Liver (tissue), 9 donors: ENCODE data around the gene SARDH. TPM values are rescaled to one million over a fixed set of nuclear protein-coding genes. Genes with fewer than 3 reads are reported as not detected.

Experiments
- DNase-seq: peaks from one replicate; pipeline ENCODE4 v3.0.0-alpha.2; 2017; ENCODE audit warnings: low spot score
- H3K27ac ChIP-seq, 2 donors: one replicate each; pipeline ENCODE4 v1.7.0; 2013; ENCODE audit warnings: inconsistent platforms in 2 of 2, low read length in 2 of 2, control low read depth in 1 of 2, low read depth in 1 of 2, mild to moderate bottlenecking in 1 of 2
- H3K27me3 ChIP-seq, 4 donors: one replicate each; pipeline versions ENCODE4 v1.6.1 to v1.7.0; 2013; ENCODE audit warnings: low read length in 3 of 4, inconsistent platforms in 1 of 4, mild to moderate bottlenecking in 1 of 4, moderate library complexity in 1 of 4; ENCODE audit not compliant: control insufficient read depth in 4 of 4, insufficient read depth in 4 of 4
- H3K36me3 ChIP-seq, 4 donors: one replicate each; pipeline versions ENCODE4 v1.6.1 to v1.7.0; 2013; ENCODE audit warnings: low read length in 3 of 4, mild to moderate bottlenecking in 3 of 4, low read depth in 1 of 4, moderate library complexity in 1 of 4; ENCODE audit not compliant: control insufficient read depth in 4 of 4, insufficient read depth in 3 of 4
- H3K4me1 ChIP-seq, 4 donors: one replicate each; pipeline versions ENCODE4 v1.6.1 to v1.7.0; 2013; ENCODE audit warnings: low read length in 3 of 4, mild to moderate bottlenecking in 3 of 4, moderate library complexity in 1 of 4; ENCODE audit not compliant: control insufficient read depth in 4 of 4, insufficient read depth in 4 of 4
- H3K4me3 ChIP-seq, 3 donors: one replicate each; pipeline versions ENCODE4 v1.6.1 to v1.7.0; 2013; ENCODE audit warnings: low read length in 3 of 3, control low read depth in 1 of 3, low read depth in 1 of 3, mild to moderate bottlenecking in 1 of 3
- H3K9ac ChIP-seq, 2 donors: one replicate each; pipeline ENCODE4 v1.7.0; 2013; ENCODE audit warnings: low read length in 2 of 2, mild to moderate bottlenecking in 2 of 2, moderate library complexity in 2 of 2, control low read depth in 1 of 2, low read depth in 1 of 2
- H3K9me3 ChIP-seq, 4 donors: one replicate each; pipeline versions ENCODE4 v1.6.1 to v1.7.0; 2013; ENCODE audit warnings: low read length in 3 of 4; ENCODE audit not compliant: control insufficient read depth in 4 of 4
- FOXA1 ChIP-seq: IDR thresholded peaks from 2 replicates; pipeline ENCODE4 v1.6.1; 2016; ENCODE audit warnings: antibody characterized with exemption
- FOXA2 ChIP-seq: IDR thresholded peaks from 2 replicates; pipeline ENCODE4 v1.6.1; 2016; ENCODE audit warnings: antibody characterized with exemption
- GABPA ChIP-seq, 2 donors: IDR thresholded peaks in 1 of 2; conservative IDR thresholded peaks in 1 of 2; 2 replicates each; pipeline ENCODE4 v1.6.1; 2016; ENCODE audit warnings: antibody characterized with exemption in 2 of 2, mild to moderate bottlenecking in 1 of 2, moderate library complexity in 1 of 2
- HNF4A ChIP-seq, 2 donors: conservative IDR thresholded peaks; 2 replicates each; pipeline ENCODE4 v1.6.1; 2016; ENCODE audit warnings: antibody characterized with exemption in 2 of 2, mild to moderate bottlenecking in 2 of 2
- HNF4G ChIP-seq: IDR thresholded peaks from 2 replicates; pipeline ENCODE4 v1.6.1; 2016; ENCODE audit warnings: antibody characterized with exemption
- JUND ChIP-seq, 2 donors: IDR thresholded peaks; 2 replicates each; pipeline ENCODE4 v1.6.1; 2016; ENCODE audit warnings: antibody characterized with exemption in 2 of 2
- NR2F2 ChIP-seq: IDR thresholded peaks from 2 replicates; pipeline ENCODE4 v1.6.1; 2016; ENCODE audit warnings: antibody characterized with exemption
- RAD21 ChIP-seq, 2 donors: IDR thresholded peaks; 2 replicates each; pipeline ENCODE4 v1.6.1; 2016; ENCODE audit warnings: antibody characterized with exemption in 2 of 2, mild to moderate bottlenecking in 2 of 2
- RXRA ChIP-seq, 2 donors: IDR thresholded peaks; 2 replicates each; pipeline ENCODE4 v1.6.1; 2017 to 2018; ENCODE audit warnings: antibody characterized with exemption in 2 of 2, mild to moderate bottlenecking in 1 of 2
- SP1 ChIP-seq: IDR thresholded peaks from 2 replicates; pipeline ENCODE4 v1.6.1; 2018; ENCODE audit warnings: antibody characterized with exemption, mild to moderate bottlenecking
- WGBS: extraction: QIAGEN DNeasy Blood & Tissue Kit; methylation state at CpG from one replicate; pipeline ENCODE4 v1.1.7; 2013; 5-methylcytosine and 5-hydroxymethylcytosine counted together
- polyA plus RNA-seq, 2 donors: library from polyadenylated mRNA; stranded (reverse) in 1 of 2; unstranded in 1 of 2; fragments of 200-250 nt in 1 of 2; fragments of >200 nt in 1 of 2; fragmentation: Nextera tagmentation in 1 of 2; extraction: Ambion mirVana in 1 of 2; gene quantifications; one replicate each; pipeline versions ENCODE4 v1.2.1 to v1.2.3, GENCODE V29; 2013 to 2015
- total RNA-seq, 2 donors: library from RNA; depleted of rRNA; stranded (reverse); fragments of >200 nt; gene quantifications; one replicate each; pipeline ENCODE4 v1.2.3, GENCODE V29; 2014
- TF ChIP-seq, protein P1 (sequence below): fragments of 150-350 bp; IDR thresholded peaks from 2 replicates; pipeline ENCODE4 v1.5.1; 2017; ENCODE audit warnings: improper control_type of control experiment, low read depth, low read length; ENCODE audit not compliant: missing input control
- TF ChIP-seq, protein P2 (sequence below): IDR thresholded peaks from 2 replicates; pipeline ENCODE4 v1.6.1; 2016; ENCODE audit warnings: antibody characterized with exemption
- TF ChIP-seq, protein P3 (sequence below): IDR thresholded peaks from 2 replicates; pipeline ENCODE4 v1.6.1; 2016; ENCODE audit warnings: antibody characterized with exemption, mild to moderate bottlenecking
- TF ChIP-seq, protein P4 (sequence below): IDR thresholded peaks from 2 replicates; pipeline ENCODE4 v1.6.1; 2016; ENCODE audit warnings: antibody characterized with exemption
- donor health status: healthy.
- donor health status: healthy.
- donor health status: healthy.
- donor health status: healthy.
- donor health status: healthy.

The SARDH gene
- total and polyA plus RNA-seq, 4 donors = 53.7 to 291 (median 63.4) TPM

DNA sequence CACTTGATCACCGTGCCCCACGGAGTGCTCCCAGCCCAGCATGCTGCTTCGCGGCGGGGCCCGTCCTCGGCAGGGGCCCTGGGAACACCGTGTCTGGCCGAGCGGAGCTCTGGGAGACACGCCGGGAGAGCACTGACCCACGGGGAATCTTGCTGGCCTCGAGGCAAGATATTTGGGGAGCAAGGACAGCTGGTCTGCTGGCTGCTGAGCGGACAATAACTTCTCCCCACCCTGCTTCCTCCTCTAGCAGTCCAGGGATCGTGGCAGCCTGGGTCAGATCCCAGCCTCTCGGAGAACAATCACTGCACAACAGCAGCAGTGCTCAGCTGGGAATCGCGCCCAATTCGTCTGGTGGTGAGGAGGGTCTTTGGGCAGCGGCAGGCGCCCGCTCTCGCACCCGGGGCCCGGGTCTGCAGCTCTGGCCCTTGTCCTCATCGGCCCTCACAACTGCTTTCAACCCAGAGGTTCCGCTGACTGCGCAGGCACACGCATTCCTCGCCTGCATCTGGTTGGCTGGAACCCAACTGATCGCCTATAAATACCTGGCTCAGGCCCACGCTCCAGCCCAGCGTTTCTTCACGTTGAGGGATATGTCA, 58.6 kb downstream of the SARDH start:
- Histone ChIP-seq H3K27ac (peak overlapping the region; percentile 61 to 68), H3K4me1 (peaks cover 0 to 6% (median 0%) of the 10 kb centered on the region in 4 donors), H3K27me3 (no peaks in the 10 kb centered on the region), H3K36me3 (peaks cover 5 to 25% (median 14%) of the 10 kb centered on the region in 4 donors), H3K9me3 (no peaks in the 10 kb centered on the region), H3K4me3 (no peak overlapping the region), H3K9ac (no peak overlapping the region)
- DNase-seq = no peak
- WGBS = 69% methylated on average over 35 of the region's 35 CpGs
- TF ChIP-seq RXRA (IDR thresholded peaks at IDR 0.05) (peak; percentile 49 to 58), HNF4A (conservative IDR thresholded peaks at IDR 0.05) (no peak), SP1 (peak; percentile 17), NR2F2 (peak; percentile 71)

DNA sequence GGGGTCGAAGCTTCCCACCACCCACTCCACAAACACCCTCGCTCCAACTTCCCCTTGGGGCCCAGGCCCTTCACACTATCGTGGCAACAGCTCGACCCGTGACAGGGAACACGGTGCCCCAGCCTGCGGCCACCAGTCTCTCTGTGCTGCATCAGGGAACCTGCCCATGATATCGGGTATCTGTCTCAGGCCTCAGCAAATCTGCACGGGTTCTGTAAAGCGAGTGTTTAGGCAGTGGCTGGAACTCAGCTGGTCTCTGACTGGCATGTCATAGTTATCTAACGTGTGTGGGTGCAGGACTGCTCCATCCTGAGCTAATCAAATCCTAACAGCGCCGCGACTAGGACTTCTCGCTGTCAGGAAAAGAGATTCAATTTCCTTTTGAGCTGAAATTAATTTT, 59.1 kb downstream of the SARDH start:
- Histone ChIP-seq H3K27me3 (no peaks in the 10 kb centered on the region), H3K36me3 (peaks cover 4 to 25% (median 14%) of the 10 kb centered on the region in 4 donors), H3K4me1 (peaks cover 0 to 6% (median 0%) of the 10 kb centered on the region in 4 donors), H3K27ac (peak overlapping the region; percentile 27 to 61), H3K9ac (no peak overlapping the region), H3K9me3 (no peaks in the 10 kb centered on the region), H3K4me3 (no peak overlapping the region)
- TF ChIP-seq, protein P1, sequence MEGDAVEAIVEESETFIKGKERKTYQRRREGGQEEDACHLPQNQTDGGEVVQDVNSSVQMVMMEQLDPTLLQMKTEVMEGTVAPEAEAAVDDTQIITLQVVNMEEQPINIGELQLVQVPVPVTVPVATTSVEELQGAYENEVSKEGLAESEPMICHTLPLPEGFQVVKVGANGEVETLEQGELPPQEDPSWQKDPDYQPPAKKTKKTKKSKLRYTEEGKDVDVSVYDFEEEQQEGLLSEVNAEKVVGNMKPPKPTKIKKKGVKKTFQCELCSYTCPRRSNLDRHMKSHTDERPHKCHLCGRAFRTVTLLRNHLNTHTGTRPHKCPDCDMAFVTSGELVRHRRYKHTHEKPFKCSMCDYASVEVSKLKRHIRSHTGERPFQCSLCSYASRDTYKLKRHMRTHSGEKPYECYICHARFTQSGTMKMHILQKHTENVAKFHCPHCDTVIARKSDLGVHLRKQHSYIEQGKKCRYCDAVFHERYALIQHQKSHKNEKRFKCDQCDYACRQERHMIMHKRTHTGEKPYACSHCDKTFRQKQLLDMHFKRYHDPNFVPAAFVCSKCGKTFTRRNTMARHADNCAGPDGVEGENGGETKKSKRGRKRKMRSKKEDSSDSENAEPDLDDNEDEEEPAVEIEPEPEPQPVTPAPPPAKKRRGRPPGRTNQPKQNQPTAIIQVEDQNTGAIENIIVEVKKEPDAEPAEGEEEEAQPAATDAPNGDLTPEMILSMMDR = no peak
- TF ChIP-seq NR2F2 (no peak), HNF4G (no peak), RXRA (IDR thresholded peaks at IDR 0.05) (no peak), JUND (IDR thresholded peaks at IDR 0.05) (no peak), FOXA1 (no peak), RAD21 (IDR thresholded peaks at IDR 0.05) (no peak), GABPA (IDR thresholded peaks at IDR 0.05 in 1 of 2, conservative IDR thresholded peaks at IDR 0.05 in 1 of 2) (no peak), FOXA2 (no peak), HNF4A (conservative IDR thresholded peaks at IDR 0.05) (no peak)
- TF ChIP-seq, protein P2, sequence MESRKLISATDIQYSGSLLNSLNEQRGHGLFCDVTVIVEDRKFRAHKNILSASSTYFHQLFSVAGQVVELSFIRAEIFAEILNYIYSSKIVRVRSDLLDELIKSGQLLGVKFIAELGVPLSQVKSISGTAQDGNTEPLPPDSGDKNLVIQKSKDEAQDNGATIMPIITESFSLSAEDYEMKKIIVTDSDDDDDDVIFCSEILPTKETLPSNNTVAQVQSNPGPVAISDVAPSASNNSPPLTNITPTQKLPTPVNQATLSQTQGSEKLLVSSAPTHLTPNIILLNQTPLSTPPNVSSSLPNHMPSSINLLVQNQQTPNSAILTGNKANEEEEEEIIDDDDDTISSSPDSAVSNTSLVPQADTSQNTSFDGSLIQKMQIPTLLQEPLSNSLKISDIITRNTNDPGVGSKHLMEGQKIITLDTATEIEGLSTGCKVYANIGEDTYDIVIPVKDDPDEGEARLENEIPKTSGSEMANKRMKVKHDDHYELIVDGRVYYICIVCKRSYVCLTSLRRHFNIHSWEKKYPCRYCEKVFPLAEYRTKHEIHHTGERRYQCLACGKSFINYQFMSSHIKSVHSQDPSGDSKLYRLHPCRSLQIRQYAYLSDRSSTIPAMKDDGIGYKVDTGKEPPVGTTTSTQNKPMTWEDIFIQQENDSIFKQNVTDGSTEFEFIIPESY = no peak
- TF ChIP-seq, protein P3, sequence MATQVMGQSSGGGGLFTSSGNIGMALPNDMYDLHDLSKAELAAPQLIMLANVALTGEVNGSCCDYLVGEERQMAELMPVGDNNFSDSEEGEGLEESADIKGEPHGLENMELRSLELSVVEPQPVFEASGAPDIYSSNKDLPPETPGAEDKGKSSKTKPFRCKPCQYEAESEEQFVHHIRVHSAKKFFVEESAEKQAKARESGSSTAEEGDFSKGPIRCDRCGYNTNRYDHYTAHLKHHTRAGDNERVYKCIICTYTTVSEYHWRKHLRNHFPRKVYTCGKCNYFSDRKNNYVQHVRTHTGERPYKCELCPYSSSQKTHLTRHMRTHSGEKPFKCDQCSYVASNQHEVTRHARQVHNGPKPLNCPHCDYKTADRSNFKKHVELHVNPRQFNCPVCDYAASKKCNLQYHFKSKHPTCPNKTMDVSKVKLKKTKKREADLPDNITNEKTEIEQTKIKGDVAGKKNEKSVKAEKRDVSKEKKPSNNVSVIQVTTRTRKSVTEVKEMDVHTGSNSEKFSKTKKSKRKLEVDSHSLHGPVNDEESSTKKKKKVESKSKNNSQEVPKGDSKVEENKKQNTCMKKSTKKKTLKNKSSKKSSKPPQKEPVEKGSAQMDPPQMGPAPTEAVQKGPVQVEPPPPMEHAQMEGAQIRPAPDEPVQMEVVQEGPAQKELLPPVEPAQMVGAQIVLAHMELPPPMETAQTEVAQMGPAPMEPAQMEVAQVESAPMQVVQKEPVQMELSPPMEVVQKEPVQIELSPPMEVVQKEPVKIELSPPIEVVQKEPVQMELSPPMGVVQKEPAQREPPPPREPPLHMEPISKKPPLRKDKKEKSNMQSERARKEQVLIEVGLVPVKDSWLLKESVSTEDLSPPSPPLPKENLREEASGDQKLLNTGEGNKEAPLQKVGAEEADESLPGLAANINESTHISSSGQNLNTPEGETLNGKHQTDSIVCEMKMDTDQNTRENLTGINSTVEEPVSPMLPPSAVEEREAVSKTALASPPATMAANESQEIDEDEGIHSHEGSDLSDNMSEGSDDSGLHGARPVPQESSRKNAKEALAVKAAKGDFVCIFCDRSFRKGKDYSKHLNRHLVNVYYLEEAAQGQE = no peak
- TF ChIP-seq, protein P4, sequence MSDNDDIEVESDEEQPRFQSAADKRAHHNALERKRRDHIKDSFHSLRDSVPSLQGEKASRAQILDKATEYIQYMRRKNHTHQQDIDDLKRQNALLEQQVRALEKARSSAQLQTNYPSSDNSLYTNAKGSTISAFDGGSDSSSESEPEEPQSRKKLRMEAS = no peak
- DNase-seq = no peak
- WGBS = 73% methylated on average over 15 of the region's 15 CpGs
